K562 (cell line): ENCODE measurements around the gene PGR. TPM values are rescaled to one million over a fixed set of nuclear protein-coding genes. Genes with fewer than 3 reads are reported as not detected.

Experiments used
- ATAC-seq: fragments of 200-7000 bp; cut with Tn5 transposase; 3 replicates; pipeline ENCODE4 v1.9.1; 2020; ENCODE audit warnings: moderate library complexity
- BruUV-seq: library from RNA; stranded (reverse); fragments of 400-500 nt; replicated peaks from 2 replicates; lab custom pipeline; 2021; lab: Mats Ljungman, UMichigan
- CTCF ChIA-PET: fragments of 300-600 bp; formaldehyde crosslinking; extraction: SDS; loops from one replicate; lab custom pipeline; 2021; ENCODE audit warnings: low intra/inter-chr PET ratio; lab: Yijun Ruan, JAX
- POLR2A ChIA-PET: fragments of 300-600, 350-650 bp; sonication (Branson Sonifier 250); formaldehyde crosslinking; extraction: SDS; loops from one replicate; lab custom pipeline; 2021; ENCODE audit warnings: antibody characterized with exemption, inconsistent platforms; lab: Yijun Ruan, JAX
- DNase-seq, 4 experiments: peaks; one replicate each; pipeline versions ENCODE4 v3.0.0 to v3.0.0-alpha.2; 2011 to 2018; ENCODE audit warnings: low spot score in 3 of 4, mixed read lengths in 3 of 4; ENCODE audit errors: extremely low read depth in 1 of 4
- FAIRE-seq: peaks from 2 replicates; lab custom pipeline; 2011; peaks lifted over from hg19 to GRCh38; lab: Jason Lieb, UNC
- H2AFZ ChIP-seq: 2 replicates; pipeline ENCODE4 v1.6.0; 2011; ENCODE audit warnings: low read depth, low read length, control low read depth, inconsistent platforms
- H3K27ac ChIP-seq: fragments of 200-600 bp; 3 replicates; pipeline ENCODE4 v1.8.0; 2011; ENCODE audit warnings: low read depth, mild to moderate bottlenecking, control low read depth, inconsistent platforms, low read length, moderate library complexity, mixed read lengths; ENCODE audit errors: extremely low read depth
- H3K27me3 ChIP-seq, 2 experiments: fragments of 300-600 bp in 1 of 2; 2 replicates in 1 of 2; 3 replicates in 1 of 2; pipeline versions ENCODE4 v1.6.0 to v1.8.0; 2011; ENCODE audit warnings: inconsistent platforms in 2 of 2, low read length in 2 of 2, mild to moderate bottlenecking in 1 of 2, mixed read lengths in 1 of 2, moderate library complexity in 1 of 2; ENCODE audit not compliant: control insufficient read depth in 2 of 2, insufficient read depth in 2 of 2
- H3K36me3 ChIP-seq: fragments of 300-600 bp; 3 replicates; pipeline ENCODE4 v1.8.0; 2011; ENCODE audit warnings: mild to moderate bottlenecking, low read length, inconsistent platforms; ENCODE audit not compliant: control insufficient read depth, insufficient read depth
- H3K4me1 ChIP-seq, 2 experiments: fragments of 200-600 bp in 1 of 2; replicated peaks in 1 of 2; 2 replicates in 1 of 2; 3 replicates in 1 of 2; pipeline versions ENCODE4 v1.5.1 to v1.8.0; 2011; ENCODE audit warnings: inconsistent platforms in 2 of 2, low read length in 2 of 2, mild to moderate bottlenecking in 1 of 2, mixed read lengths in 1 of 2, moderate library complexity in 1 of 2; ENCODE audit not compliant: control insufficient read depth in 2 of 2, insufficient read depth in 2 of 2
- H3K4me2 ChIP-seq: 2 replicates; pipeline ENCODE4 v1.6.1; 2011; ENCODE audit warnings: low read length, control low read depth, inconsistent platforms, mixed read lengths; ENCODE audit not compliant: insufficient read depth
- H3K4me3 ChIP-seq: fragments of 200-600 bp; sonication (generic), shearing (Covaris generic); 2 replicates; pipeline ENCODE4 v1.5.1; 2016; ENCODE audit warnings: control low read depth, inconsistent platforms
- H3K79me2 ChIP-seq: fragments of 200-600 bp; 3 replicates; pipeline ENCODE4 v1.8.0; 2011; ENCODE audit warnings: low read length, inconsistent platforms; ENCODE audit not compliant: control insufficient read depth, insufficient read depth
- H3K9ac ChIP-seq, 2 experiments: 2 replicates each; pipeline versions ENCODE4 v1.6.0 to v1.6.1; 2011; ENCODE audit warnings: low read depth in 2 of 2, low read length in 2 of 2, control low read depth in 1 of 2, inconsistent platforms in 1 of 2, mild to moderate bottlenecking in 1 of 2, mixed read lengths in 1 of 2; ENCODE audit not compliant: insufficient read depth in 1 of 2
- H3K9me1 ChIP-seq: one replicate; pipeline ENCODE4 v1.6.0; 2011; ENCODE audit warnings: inconsistent platforms, mild to moderate bottlenecking, low read length, moderate library complexity; ENCODE audit not compliant: control insufficient read depth, insufficient read depth
- H3K9me3 ChIP-seq: replicated peaks from 2 replicates; pipeline ENCODE4 v1.5.1; 2011; ENCODE audit warnings: low read depth, low read length, inconsistent platforms; ENCODE audit not compliant: control insufficient read depth, insufficient read depth
- H4K20me1 ChIP-seq: replicated peaks from 2 replicates; pipeline ENCODE4 v1.6.1; 2011; ENCODE audit warnings: low read length, inconsistent platforms, mixed read lengths; ENCODE audit not compliant: control insufficient read depth, insufficient read depth
- E4F1 ChIP-seq: fragments of 250-450 bp; sonication (Bioruptor Pico); IDR thresholded peaks from 2 replicates; pipeline ENCODE4 v1.5.0; 2021; ENCODE audit warnings: mild to moderate bottlenecking, borderline replicate concordance
- ETV1 ChIP-seq: fragments of 450-650 bp; conservative IDR thresholded peaks from 2 replicates; pipeline ENCODE4 v1.6.1; 2016; ENCODE audit warnings: missing genetic modification characterization, control low read depth, low read depth, missing compliant biosample characterization
- ETV5 ChIP-seq: sonication (generic); formaldehyde crosslinking; IDR thresholded peaks from 2 replicates; pipeline ENCODE4 v1.4.0; 2020; ENCODE audit warnings: low read depth, mild to moderate bottlenecking, missing genetic modification reagents
- KDM5B ChIP-seq: fragments of 200-600 bp; sonication (generic); IDR thresholded peaks from 2 replicates; pipeline ENCODE4 v1.6.1; 2012; ENCODE audit warnings: low read depth, mild to moderate bottlenecking, moderate library complexity, low read length, control low read depth, inconsistent platforms; ENCODE audit not compliant: insufficient replicate concordance
- MAZ ChIP-seq, 2 experiments: fragments of 450-650 bp in 1 of 2; sonication (generic) in 1 of 2; formaldehyde crosslinking; IDR thresholded peaks in 1 of 2; conservative IDR thresholded peaks in 1 of 2; 2 replicates each; pipeline versions ENCODE4 v1.4.0 to v1.5.0; 2020; ENCODE audit warnings: mild to moderate bottlenecking in 1 of 2, missing genetic modification reagents in 1 of 2
- NR2C1 ChIP-seq, 2 experiments: fragments of 450-650 bp; IDR thresholded peaks; 2 replicates each; pipeline ENCODE4 v1.6.1; 2017; ENCODE audit warnings: mild to moderate bottlenecking in 2 of 2, antibody characterized with exemption in 1 of 2, inconsistent platforms in 1 of 2, missing compliant biosample characterization in 1 of 2, missing genetic modification characterization in 1 of 2
- RB1 ChIP-seq: fragments of 450-650 bp; IDR thresholded peaks from 2 replicates; pipeline ENCODE4 v1.6.1; 2017; ENCODE audit warnings: low read depth, mild to moderate bottlenecking
- TBL1XR1 ChIP-seq, 2 experiments: IDR thresholded peaks; 2 replicates each; pipeline ENCODE4 v1.6.1; 2012; ENCODE audit warnings: improper control_type of control experiment in 2 of 2, low read length in 2 of 2, mild to moderate bottlenecking in 1 of 2
- YY1 ChIP-seq, 3 experiments: IDR thresholded peaks; 2 replicates each; pipeline ENCODE4 v1.6.1; 2011; ENCODE audit warnings: low read length in 2 of 3, mild to moderate bottlenecking in 2 of 3, moderate library complexity in 2 of 3, borderline replicate concordance in 1 of 3, control low read depth in 1 of 3, low read depth in 1 of 3; ENCODE audit not compliant: insufficient read depth in 3 of 3, insufficient replicate concordance in 2 of 3, control insufficient read depth in 1 of 3, insufficient read length in 1 of 3; ENCODE audit errors: extremely low read depth in 1 of 3
- ZNF140 ChIP-seq: fragments of 250-450 bp; sonication (Bioruptor Pico); IDR thresholded peaks from 2 replicates; pipeline ENCODE4 v1.8.0; 2021; ENCODE audit warnings: moderate library complexity, mild to moderate bottlenecking, inconsistent platforms
- ZNF431 ChIP-seq: sonication (generic); formaldehyde crosslinking; IDR thresholded peaks from 2 replicates; pipeline ENCODE4 v1.8.0; 2022; ENCODE audit warnings: mild to moderate bottlenecking, missing genetic modification reagents
- ZNF79 ChIP-seq: fragments of 250-450 bp; sonication (Bioruptor Pico); IDR thresholded peaks from 2 replicates; pipeline ENCODE4 v1.4.0; 2020; ENCODE audit warnings: low read depth, mild to moderate bottlenecking, moderate library complexity
- WGBS: fragments of 100-300 bp; shearing (Covaris generic); methylation state at CpG from one replicate; pipeline ENCODE4 v1.1.6; 2016; ENCODE audit warnings: low coverage, mixed read lengths; ENCODE audit not compliant: insufficient coverage; ENCODE audit errors: missing lambda C conversion rate; 5-methylcytosine and 5-hydroxymethylcytosine counted together
- in situ Hi-C: fragments of 300-500 bp; cut with MboI; formaldehyde crosslinking; loops from 4 replicates; pipeline ENCODE4 v1.15.0; 2018; ENCODE audit warnings: inconsistent platforms, mixed read lengths
- intact Hi-C: fragments of 100-400 bp; cut with micrococcal nuclease; formaldehyde crosslinking; loops from 2 replicates; pipeline ENCODE4 v1.14.2; 2022
- polyA plus RNA-seq, 8 experiments: library from polyadenylated mRNA; depleted of rRNA in 4 of 8; stranded (reverse) in 5 of 8; unstranded in 3 of 8; fragments of >200 nt; fragmentation: Nextera tagmentation in 2 of 8; fragmentation: Illumina TruSeq in 1 of 8; extraction: Ambion mirVana in 2 of 8; extraction: Trizol in 1 of 8; gene quantifications; 2 replicates each; pipeline versions ENCODE4 v1.2.1 to v1.2.3, GENCODE V29; 2011 to 2014; ENCODE audit warnings: inconsistent platforms in 1 of 8, missing spikeins in 1 of 8
- total RNA-seq, 7 experiments: library from RNA; depleted of rRNA in 6 of 7; stranded (reverse); fragments of >200 nt in 6 of 7; fragmentation: Illumina TruSeq in 2 of 7; extraction: Trizol in 2 of 7; gene quantifications; 2 replicates each; pipeline versions ENCODE4 v1.2.1 to v1.2.3, GENCODE V29; 2011 to 2021; ENCODE audit warnings: low replicate concordance in 1 of 7
- TF ChIP-seq, protein P1 (sequence below): fragments of 250-450 bp; sonication (Bioruptor Pico); IDR thresholded peaks from 2 replicates; pipeline ENCODE4 v1.5.0; 2021
- TF ChIP-seq, protein P2 (sequence below): sonication (generic); IDR thresholded peaks from 2 replicates; pipeline ENCODE4 v1.6.1; 2016

PGR gene
- total and polyA plus RNA-seq, 9 of the 15 experiments (the other 6 are each of a cell fraction or from before 2014, with no cell fraction given), result 0.43 to 2.4 (median 1.3) TPM

DNA sequence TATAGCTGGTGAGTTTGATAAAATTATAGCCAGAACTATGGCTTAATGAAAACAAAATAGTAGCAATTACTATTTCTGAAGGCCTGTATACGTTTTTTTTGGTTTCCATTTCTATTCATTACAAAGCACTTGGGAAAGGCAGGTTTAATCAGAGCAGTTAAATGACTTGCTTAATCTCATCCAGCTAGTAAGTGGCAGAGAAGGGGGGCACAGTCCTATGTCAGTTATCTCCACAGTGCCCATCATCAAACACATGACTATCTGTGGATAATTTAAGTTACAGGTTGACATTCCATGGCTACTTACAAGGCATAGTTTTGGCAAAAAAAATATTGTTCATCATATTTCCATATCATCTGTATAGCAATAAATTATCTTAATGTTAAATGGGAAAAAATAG, 93.7 kb downstream of the PGR start:
- ChIA-PET CTCF (no interaction called here), POLR2A (no interaction called here)
- H4K20me1 ChIP-seq, result no peaks in the 10 kb centered on the region
- no peak overlapping the region for H3K4me2 ChIP-seq
- no peak overlapping the region for H3K9ac ChIP-seq
- no peak overlapping the region for H3K27ac ChIP-seq
- no peaks in the 10 kb centered on the region for H3K4me1 ChIP-seq
- FAIRE-seq (no peak), DNase-seq (no peak), ATAC-seq (no peak)
- no peaks in the 10 kb centered on the region for H3K79me2 ChIP-seq
- no peaks in the 10 kb centered on the region for H3K9me3 ChIP-seq
- no peak overlapping the region for H3K4me3 ChIP-seq
- H2AFZ ChIP-seq, result no peak overlapping the region
- TF ChIP-seq E4F1 (CRISPR knock-in tag) (no peak), MAZ (CRISPR knock-in tag; conservative IDR thresholded peaks at IDR 0.05 in 1 of 2, IDR thresholded peaks at IDR 0.05 in 1 of 2) (no peak), ZNF140 (no peak), YY1 (IDR thresholded peaks at IDR 0.05; ENCODE audit: borderline replicate concordance in 1 of 3, control insufficient read depth in 1 of 3, extremely low read depth in 1 of 3, insufficient read depth in 3 of 3, insufficient read length in 1 of 3, insufficient replicate concordance in 2 of 3, low read depth in 1 of 3, low read length in 2 of 3) (no peak), TBL1XR1 (IDR thresholded peaks at IDR 0.05; ENCODE audit: low read length in 2 of 2) (no peak), ZNF79 (CRISPR knock-in tag) (no peak), ZNF431 (CRISPR knock-in tag) (no peak), RB1 (no peak), KDM5B (no peak), NR2C1 (IDR thresholded peaks at IDR 0.05) (no peak), NR2C1 (tag; IDR thresholded peaks at IDR 0.05) (no peak), ETV1 (tag) (no peak), ETV5 (CRISPR knock-in tag) (no peak)
- TF ChIP-seq, protein P1, sequence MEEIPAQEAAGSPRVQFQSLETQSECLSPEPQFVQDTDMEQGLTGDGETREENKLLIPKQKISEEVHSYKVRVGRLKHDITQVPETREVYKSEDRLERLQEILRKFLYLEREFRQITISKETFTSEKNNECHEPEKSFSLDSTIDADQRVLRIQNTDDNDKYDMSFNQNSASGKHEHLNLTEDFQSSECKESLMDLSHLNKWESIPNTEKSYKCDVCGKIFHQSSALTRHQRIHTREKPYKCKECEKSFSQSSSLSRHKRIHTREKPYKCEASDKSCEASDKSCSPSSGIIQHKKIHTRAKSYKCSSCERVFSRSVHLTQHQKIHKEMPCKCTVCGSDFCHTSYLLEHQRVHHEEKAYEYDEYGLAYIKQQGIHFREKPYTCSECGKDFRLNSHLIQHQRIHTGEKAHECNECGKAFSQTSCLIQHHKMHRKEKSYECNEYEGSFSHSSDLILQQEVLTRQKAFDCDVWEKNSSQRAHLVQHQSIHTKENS (CRISPR knock-in tag), result no peak
- TF ChIP-seq, protein P2, sequence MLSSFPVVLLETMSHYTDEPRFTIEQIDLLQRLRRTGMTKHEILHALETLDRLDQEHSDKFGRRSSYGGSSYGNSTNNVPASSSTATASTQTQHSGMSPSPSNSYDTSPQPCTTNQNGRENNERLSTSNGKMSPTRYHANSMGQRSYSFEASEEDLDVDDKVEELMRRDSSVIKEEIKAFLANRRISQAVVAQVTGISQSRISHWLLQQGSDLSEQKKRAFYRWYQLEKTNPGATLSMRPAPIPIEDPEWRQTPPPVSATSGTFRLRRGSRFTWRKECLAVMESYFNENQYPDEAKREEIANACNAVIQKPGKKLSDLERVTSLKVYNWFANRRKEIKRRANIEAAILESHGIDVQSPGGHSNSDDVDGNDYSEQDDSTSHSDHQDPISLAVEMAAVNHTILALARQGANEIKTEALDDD, result no peak
- intact Hi-C loops (no loop called here), in situ Hi-C loops (no loop called here)
- H3K9me1 ChIP-seq, result no peaks in the 10 kb centered on the region
- WGBS, result 0% methylated on average over 1 of the region's 1 CpG
- no peaks in the 10 kb centered on the region for H3K27me3 ChIP-seq
- H3K36me3 ChIP-seq, result no peaks in the 10 kb centered on the region
- BruUV-seq, result no TSS peak
